GM18858 (cell line): ENCODE data around the gene MAP6.

Experiments used
- ATAC-seq: cut with Tn5 transposase; IDR thresholded peaks from one replicate; pipeline ENCODE4 v1.9.1; 2021; ENCODE audit not compliant: unreplicated experiment

The MAP6 gene

DNA sequence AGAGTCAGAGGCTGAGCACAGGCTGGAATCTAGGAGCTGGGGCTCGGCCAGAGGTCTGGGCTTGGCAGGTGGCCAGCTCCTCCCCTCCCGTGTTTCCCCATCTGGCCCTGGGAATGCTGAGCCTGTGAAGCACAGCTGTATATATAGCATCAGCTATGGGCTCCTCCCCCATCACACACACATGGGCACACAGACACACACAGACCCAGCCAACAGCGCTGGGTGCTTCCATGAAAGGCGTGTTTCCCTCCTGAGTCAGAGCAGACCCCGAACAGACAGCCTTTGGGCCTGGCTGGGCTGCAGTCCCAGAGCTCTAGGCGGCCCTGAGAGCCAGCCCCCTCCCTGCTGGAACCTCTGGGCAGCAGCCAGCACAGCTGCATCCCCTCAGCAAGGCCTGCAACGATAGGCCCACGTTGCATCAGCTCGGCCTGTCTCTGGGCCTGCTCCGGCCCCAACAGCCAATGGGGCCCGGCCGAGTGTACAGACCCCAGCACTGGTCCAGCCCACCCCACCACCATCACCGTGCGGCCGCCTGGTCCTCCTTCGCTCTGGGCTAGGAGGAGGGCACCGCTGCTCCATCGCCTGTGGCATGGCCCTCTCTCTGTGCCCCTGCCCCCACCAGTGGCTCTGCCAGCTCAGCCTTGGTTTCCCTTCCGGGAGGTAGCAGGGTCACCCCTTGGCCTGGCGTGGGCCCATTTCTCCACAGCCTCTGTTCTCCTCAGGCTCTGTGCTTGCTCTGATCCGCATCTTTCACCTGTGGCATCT lies 114.4 kb downstream of the MAP6 start:
- ATAC-seq, result no peak

DNA sequence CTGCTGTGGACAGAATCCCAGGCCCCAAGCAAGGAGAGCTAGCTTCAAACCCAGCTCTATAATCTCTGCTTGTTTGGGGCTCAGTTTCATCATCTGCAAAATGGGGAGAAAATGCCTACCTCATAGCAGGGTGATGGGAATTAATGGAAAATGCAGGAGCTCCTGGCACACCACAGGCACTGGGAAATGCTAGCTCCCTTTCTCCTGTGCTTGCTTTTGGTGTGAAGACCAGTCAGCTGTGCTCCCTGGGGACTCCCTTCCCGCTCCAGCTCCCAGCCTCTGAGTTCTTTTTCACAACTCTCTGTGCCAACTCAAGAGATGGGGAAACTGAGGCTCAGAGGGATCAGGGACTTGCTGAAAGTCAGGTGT lies 115.0 kb downstream of the MAP6 start:
- no peak for ATAC-seq

DNA sequence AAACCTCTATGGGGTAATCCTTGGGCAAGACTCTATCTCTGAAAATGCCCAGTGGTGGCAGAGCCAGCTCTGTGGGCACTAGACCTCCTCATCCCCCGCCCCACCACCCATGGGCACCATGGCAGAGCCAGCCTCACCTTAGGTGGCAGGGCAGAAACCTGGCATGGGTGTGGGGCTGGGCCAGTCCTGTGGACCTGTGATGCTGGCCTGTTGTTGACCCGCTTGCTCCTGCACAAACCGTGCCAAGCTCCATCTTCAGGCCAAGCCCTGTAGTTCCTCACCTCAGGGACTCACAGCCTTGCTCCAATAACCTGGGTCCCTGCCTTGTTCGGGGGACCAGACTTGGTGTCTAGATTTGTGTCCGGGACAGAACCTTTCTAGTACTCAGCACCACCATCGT lies 115.7 kb downstream of the MAP6 start:
- ATAC-seq, result no peak

DNA sequence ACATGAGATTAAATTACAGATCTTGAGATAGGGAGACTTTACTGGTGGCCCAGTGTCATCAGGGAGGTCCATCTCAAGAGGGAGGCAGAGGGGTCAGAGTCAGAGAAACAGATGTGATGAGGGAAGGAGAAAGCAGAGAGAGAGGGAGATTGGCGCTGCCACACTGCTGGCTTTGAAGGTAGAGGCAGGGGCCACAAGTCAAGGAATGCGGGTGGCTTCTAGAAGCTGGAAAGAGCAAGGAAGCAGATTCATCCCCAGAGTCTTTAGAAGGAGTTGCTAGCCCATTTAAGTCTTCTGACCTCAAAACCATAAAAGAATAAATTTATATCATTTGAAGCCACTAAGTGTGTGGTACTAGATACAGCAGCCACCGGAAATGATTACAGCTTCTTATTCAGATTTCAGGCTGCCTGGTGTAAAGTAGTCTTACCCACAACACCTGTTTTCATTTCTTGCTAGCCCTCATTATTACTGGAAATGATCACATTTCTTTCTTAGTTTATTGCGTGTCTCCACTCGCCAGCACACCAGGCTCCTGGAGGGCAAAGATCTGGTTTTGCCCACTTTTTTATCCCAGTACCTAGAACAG lies 119.4 kb downstream of the MAP6 start:
- ATAC-seq, result no peak

DNA sequence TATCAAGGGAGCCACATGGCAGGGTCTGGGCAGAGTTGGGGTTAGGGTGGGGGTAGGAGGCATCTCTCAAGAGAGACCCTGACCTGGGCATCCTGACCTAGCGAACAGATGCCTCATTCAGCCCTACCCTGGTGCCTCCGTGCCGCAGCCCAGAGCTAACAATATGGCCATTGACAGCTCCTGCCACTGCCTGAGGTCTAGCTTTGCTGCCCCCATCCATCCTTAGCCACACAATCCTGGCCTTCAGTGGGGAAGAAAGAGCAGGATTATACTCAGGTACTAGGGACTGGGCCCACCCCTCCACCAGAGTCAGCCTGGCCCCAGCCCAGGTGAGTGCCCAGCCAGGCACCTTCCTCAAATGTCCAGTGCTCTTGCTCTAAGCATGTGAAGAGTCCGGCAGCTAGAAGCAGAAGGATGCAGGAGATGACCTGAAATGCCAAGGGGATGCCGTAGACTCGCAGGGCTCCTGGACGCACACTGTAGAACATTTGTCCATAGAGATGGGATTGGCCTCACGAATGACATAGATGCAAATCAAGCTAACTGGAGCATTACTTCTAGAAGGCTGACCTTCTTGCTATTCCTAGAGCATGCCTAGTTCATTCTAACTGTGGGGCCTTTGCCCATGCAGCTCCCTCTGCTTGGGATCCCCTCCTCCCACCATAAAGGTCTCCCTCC lies 120.1 kb downstream of the MAP6 start:
- ATAC-seq, result no peak

DNA sequence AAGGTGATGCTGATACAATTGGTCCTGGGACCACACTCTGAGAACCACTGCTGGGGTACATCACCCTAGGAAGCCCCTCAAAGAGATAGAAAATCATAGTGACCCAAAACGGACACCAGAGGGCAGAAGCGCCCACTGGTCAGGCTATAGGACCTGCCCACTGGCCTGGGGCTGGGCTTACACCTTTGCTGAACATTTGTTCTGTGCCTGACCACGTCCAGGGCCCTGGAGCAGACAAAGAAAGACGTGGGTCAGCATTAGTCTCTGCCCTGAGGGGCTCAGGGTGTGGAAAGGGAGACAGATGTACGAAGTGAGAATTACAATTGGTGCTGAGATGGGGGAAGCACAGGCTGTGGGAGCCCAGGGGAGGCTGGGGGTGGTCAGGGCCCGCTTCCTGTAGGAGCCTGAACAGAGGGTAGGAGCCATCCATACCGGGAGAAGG lies 121.2 kb downstream of the MAP6 start:
- no peak for ATAC-seq

DNA sequence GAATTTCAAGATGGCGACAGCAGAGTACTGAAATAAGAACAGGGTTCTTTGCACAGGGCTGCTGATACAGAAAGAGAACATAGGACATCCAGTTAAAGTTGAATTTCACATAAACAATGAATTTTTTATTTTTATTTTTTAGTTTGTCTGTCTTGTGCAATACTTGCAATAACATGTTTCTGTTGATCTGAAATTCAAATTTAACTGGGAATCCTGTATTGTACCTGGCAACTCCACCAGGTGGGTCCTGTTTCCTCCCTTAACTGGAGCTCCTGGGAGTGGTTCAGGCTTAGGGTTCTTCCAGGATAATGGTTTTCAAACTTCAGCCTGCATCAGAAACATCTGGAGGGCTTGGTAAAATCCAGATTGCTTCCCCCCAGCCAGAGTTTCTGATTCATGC lies 121.7 kb downstream of the MAP6 start:
- ATAC-seq, result no peak

DNA sequence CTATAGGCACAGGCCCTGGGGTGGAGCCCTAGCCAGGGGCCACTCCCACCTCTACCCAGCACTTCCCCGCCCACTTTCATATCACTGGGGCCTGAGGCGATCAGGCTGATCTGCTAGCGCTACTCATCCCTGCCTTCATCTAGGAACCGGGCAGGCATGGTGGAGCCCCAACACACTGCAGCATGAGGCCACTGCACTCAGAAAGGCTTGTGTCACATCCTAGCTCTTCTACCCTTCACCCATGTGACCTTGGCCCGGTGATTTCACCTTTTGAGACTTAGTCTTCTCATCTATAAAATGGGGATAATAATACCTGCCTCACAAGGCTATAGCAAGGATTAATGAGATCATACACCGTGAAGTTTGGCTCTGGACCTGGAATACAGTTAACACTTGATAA lies 125.0 kb downstream of the MAP6 start:
- no peak for ATAC-seq

DNA sequence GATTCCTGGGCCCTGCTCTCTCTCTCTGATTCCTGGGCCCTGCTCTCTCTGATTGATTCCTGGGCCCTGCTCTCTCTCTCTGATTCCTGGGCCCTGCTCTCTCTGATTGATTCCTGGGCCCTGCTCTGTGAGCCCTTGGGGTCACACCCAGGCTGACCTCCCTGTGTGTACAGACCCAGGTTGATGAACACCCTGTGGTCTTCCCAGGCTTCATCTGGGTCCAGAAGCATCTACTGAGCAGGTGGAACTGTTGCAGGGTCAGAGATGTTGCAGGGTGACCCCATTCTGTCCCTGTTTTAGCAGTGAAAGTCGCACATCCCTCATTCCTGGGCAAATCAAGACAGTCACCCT lies 126.8 kb downstream of the MAP6 start:
- ATAC-seq, result no peak

DNA sequence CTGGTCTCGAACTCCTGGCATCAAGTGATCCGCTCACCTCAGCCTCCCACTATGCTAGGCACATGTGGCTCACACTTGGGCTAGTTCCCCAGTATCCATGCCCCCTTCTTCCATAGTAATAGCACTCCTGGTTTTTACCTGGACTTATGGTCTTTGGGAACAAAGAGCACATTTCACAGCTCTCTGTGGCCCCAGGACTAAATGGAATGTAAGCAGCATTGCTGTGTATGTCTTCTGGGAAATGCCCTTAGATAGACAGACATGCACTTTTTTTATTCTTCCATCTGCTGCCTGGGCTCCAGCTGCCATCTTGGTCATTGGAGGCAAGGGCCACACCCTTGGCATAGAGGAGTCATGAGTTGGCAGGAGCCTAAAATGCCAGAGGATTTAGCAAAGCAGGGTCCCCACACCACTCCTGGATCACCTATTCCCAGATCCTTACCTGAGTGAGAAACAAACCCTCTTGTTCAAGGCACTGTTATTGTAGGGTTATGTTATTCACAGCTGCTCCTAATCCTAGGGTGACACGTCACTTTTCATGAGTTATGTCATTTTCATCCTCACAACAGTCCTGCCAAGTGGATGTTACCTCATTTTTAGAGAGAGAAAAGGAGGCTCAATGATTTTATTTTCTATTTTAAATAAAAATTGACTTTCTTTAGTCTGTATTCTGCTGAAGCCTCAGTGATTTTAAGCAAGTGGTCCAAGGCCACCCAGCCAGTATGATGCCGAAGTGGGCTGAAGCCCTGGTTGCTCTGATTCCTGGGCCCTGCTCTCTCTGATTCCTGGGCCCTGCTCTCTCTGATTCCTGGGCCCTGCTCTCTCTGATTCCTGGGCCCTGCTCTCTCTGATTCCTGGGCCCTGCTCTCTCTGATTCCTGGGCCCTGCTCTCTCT lies 127.4 kb downstream of the MAP6 start:
- ATAC-seq, result no peak

DNA sequence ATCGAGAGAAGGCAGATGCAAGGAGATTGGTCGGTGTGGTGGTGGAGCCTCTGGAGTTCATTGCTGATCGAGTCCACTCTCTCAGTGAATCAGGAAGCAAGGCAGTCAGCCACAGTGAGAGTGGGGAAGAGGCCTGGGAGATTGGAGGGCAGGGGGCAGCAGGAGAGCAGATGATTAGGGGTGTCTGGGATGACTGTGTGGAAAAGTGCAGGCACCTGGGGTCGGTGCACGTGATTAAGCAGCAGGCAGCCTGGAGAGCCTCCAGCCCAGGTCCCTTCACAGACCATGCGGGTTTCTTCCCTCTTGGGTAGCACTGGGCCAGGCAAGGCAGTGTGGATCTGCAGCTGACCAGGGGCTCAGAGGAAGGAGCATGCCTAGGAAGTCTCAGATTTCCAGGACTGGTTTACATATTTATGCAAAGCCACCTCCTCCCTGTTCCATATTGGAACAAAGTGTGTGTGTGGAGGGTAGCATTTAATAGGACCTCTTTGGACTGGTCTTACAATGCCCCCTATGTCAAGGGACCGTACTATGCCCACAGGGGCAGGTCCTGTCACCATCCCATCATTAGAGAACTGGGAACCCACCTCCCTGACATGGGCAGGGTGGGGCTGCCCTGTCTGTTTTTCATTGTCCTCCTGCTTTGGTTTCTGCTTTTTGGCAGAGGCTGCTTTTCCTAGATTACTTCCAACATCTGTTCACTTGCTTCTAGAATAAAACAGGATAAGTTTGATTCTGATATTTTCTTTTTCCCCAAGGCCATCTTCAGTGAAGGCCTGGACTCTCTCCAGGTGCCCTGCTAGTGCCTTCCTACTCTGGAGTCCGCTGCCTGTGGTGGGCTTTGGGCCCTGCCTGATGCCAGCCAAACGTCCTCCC lies 129.1 kb downstream of the MAP6 start:
- no peak for ATAC-seq

DNA sequence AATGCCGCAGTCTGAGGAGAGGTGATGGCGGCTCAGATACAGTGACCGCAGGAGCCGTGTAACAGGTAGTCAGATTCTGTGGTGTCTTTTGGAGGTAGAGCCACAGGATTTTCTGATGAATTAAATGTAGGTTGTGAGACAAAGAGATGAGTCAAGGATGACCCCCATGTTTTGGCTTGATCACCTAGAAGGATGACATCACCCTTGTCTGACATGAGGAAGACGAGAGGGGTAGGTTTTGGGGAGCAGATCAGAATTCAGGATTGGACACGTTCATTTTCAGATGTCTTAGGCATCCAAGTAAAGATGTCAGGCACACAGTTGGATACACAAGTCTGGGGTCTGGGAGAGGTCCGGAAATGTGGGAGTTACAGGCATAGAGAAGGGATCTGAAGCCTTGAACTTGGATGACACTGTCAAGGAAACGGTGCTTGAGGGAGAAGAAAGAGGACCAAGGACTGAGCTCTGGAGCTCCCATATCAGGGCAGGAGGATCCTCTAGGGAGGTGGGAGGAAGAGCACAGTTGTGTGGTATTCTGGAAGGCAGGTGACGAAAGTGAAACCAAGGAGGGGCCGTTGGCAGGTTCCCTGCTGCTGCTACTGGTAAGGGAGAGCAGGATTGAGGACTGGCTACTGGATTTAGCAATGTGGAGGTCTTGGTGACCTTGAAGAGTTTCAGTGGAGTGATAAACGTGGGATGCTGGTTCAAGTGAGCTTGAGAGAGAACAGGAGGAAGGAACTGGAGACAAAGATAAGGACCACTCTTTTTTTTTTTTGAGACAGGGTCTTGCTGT lies 130.5 kb downstream of the MAP6 start:
- no peak for ATAC-seq

DNA sequence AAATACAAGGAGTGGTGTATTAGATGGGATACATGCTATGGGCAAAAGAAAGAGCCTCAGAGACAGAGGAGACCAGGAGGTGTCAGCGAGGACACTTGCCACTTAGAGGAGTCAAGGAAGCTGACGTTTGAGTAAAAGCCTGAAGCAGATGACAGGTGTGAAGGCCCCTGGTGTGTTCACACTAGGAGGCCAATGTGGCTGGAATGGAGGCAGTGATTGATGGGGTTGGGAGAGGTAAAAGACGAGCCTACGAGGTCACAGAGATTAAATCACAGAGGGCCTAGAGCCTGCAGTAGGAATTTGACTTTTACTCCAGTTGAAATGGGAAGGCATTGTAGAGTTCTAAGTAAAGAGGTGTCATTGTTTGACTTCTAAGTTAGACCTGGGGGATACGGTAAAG lies 131.1 kb downstream of the MAP6 start:
- peak; percentile 17 for ATAC-seq
